B cell (primary cell): ENCODE data around the gene RAN. TPM values are rescaled to one million over a fixed set of nuclear protein-coding genes. Genes with fewer than 3 reads are reported as not detected.

Experiments
- ATAC-seq: fragments of 200-7000 bp; cut with Tn5 transposase; one replicate; pipeline ENCODE4 v1.10.0; 2021; ENCODE audit warnings: low read depth, mild to moderate bottlenecking, moderate number of reproducible peaks, moderate library complexity
- CTCF ChIA-PET: fragments of 350-600 bp; sonication (Branson Sonifier 250); formaldehyde crosslinking; loops from one replicate; lab custom pipeline; 2021; ENCODE audit warnings: antibody characterized with exemption, inconsistent platforms; lab: Charles Lee
- POLR2A ChIA-PET: fragments of 350-600 bp; sonication (Branson Sonifier 250); formaldehyde crosslinking; loops from one replicate; lab custom pipeline; 2021; ENCODE audit warnings: antibody characterized with exemption; lab: Charles Lee
- DNase-seq: peaks from one replicate; pipeline ENCODE4 v3.0.0; 2013
- H2AFZ ChIP-seq: 2 replicates; pipeline ENCODE4 v1.6.1; 2012; ENCODE audit warnings: mild to moderate bottlenecking, low read depth, low read length; ENCODE audit not compliant: insufficient read depth, poor library complexity, severe bottlenecking
- H3K27ac ChIP-seq, 2 donors: 1 replicate in 1 of 2; 2 replicates in 1 of 2; pipeline ENCODE4 v1.5.1; 2012 to 2013; ENCODE audit warnings: low read length in 2 of 2, mild to moderate bottlenecking in 2 of 2, moderate library complexity in 1 of 2
- H3K27me3 ChIP-seq, 4 experiments: fragments of 200-600 bp in 1 of 4; sonication (generic) in 1 of 4; replicated peaks in 1 of 4; 1 replicate in 2 of 4; 2 replicates in 2 of 4; pipeline versions ENCODE4 v1.6.1 to v1.7.0; 2013 to 2016; ENCODE audit warnings: low read length in 3 of 4, mild to moderate bottlenecking in 2 of 4, mixed read lengths in 1 of 4, moderate library complexity in 1 of 4; ENCODE audit not compliant: insufficient read depth in 4 of 4, control insufficient read depth in 3 of 4; ENCODE audit errors: control extremely low read depth in 1 of 4
- H3K36me3 ChIP-seq, 2 experiments: replicated peaks in 1 of 2; 1 replicate in 1 of 2; 2 replicates in 1 of 2; pipeline versions ENCODE4 v1.6.1 to v1.7.1; 2013; ENCODE audit warnings: low read length in 1 of 2; ENCODE audit not compliant: insufficient read depth in 2 of 2, control insufficient read depth in 1 of 2; ENCODE audit errors: control extremely low read depth in 1 of 2, extremely low read depth in 1 of 2
- H3K4me1 ChIP-seq, 2 donors: fragments of 200-600 bp in 1 of 2; sonication (generic) in 1 of 2; 1 replicate in 1 of 2; 2 replicates in 1 of 2; pipeline versions ENCODE4 v1.5.1 to v1.6.1; 2013 to 2017; ENCODE audit warnings: low read length in 2 of 2; ENCODE audit not compliant: control insufficient read depth in 2 of 2, insufficient read depth in 2 of 2
- H3K4me2 ChIP-seq: replicated peaks from 2 replicates; pipeline ENCODE3; 2012; ENCODE audit warnings: mild to moderate bottlenecking, low read depth, low read length; ENCODE audit not compliant: poor library complexity, severe bottlenecking
- H3K4me3 ChIP-seq, 5 experiments: fragments of 200-600 bp in 1 of 5; sonication (generic) in 1 of 5; 1 replicate in 3 of 5; 2 replicates in 2 of 5; pipeline versions ENCODE4 v1.5.1 to v1.7.0; 2011 to 2016; ENCODE audit warnings: low read length in 4 of 5, mild to moderate bottlenecking in 4 of 5, low read depth in 2 of 5, control low read depth in 1 of 5, moderate library complexity in 1 of 5; ENCODE audit not compliant: insufficient read depth in 1 of 5; ENCODE audit errors: control extremely low read depth in 1 of 5, extremely low read depth in 1 of 5
- H3K79me2 ChIP-seq: fragments of 200-600 bp; sonication (generic); one replicate; pipeline ENCODE4 v1.6.0; 2016; ENCODE audit warnings: low read length; ENCODE audit not compliant: control insufficient read depth, insufficient read depth
- H3K9ac ChIP-seq: fragments of 200-600 bp; sonication (generic); 2 replicates; pipeline ENCODE4 v1.6.1; 2017; ENCODE audit warnings: mild to moderate bottlenecking, low read length, moderate library complexity
- H3K9me3 ChIP-seq, 3 donors: one replicate each; pipeline versions ENCODE4 v1.6.1 to v1.7.1; 2013; ENCODE audit warnings: low read length in 2 of 3; ENCODE audit not compliant: control insufficient read depth in 2 of 3, insufficient read depth in 1 of 3; ENCODE audit errors: control extremely low read depth in 1 of 3
- H4K20me1 ChIP-seq: 2 replicates; pipeline ENCODE4 v1.6.0; 2012; ENCODE audit warnings: mild to moderate bottlenecking, low read length; ENCODE audit not compliant: insufficient read depth, control insufficient read depth, poor library complexity, severe bottlenecking
- H3K27ac Mint-ChIP-seq: one replicate; pipeline ENCODE4 v1.8.0; 2021; ENCODE audit warnings: mixed read lengths
- H3K27me3 Mint-ChIP-seq: one replicate; pipeline ENCODE4 v1.8.0; 2021; ENCODE audit warnings: mixed read lengths
- H3K4me1 Mint-ChIP-seq: one replicate; pipeline ENCODE4 v1.8.0; 2021; ENCODE audit warnings: mixed read lengths
- H3K4me3 Mint-ChIP-seq: one replicate; pipeline ENCODE4 v1.8.0; 2021; ENCODE audit warnings: mixed read lengths
- H3K9me3 Mint-ChIP-seq: one replicate; pipeline ENCODE4 v1.8.0; 2022; ENCODE audit warnings: mixed read lengths; ENCODE audit not compliant: insufficient read depth
- CTCF ChIP-seq: fragments of 200-600 bp; IDR thresholded peaks from one replicate; pipeline ENCODE4 v1.8.0; 2022; ENCODE audit warnings: antibody characterized with exemption, mild to moderate bottlenecking
- EZH2 ChIP-seq: IDR thresholded peaks from 2 replicates; pipeline ENCODE4 v1.6.1; 2012; ENCODE audit warnings: borderline replicate concordance, low read depth, mild to moderate bottlenecking, moderate library complexity, low read length; ENCODE audit not compliant: insufficient read depth, poor library complexity, severe bottlenecking
- WGBS: methylation state at CpG from one replicate; pipeline ENCODE4 v1.1.5; 2013; ENCODE audit warnings: missing lambda C conversion rate; ENCODE audit not compliant: insufficient coverage; 5-methylcytosine and 5-hydroxymethylcytosine counted together
- intact Hi-C: fragments of 100-400 bp; cut with micrococcal nuclease; formaldehyde crosslinking; loops from one replicate; pipeline ENCODE4 v1.10.0; 2022
- polyA plus RNA-seq: library from polyadenylated mRNA; depleted of rRNA; stranded (reverse); fragments of >200 nt; gene quantifications from 2 replicates; pipeline ENCODE4 v1.2.3, GENCODE V29; 2012
- total RNA-seq, 2 donors: library from RNA; stranded (reverse); fragments of 120-200 nt in 1 of 2; gene quantifications; 1 replicate in 1 of 2; 2 replicates in 1 of 2; pipeline versions ENCODE4 v1.2.3 to v1.2.4, GENCODE V29; 2013 to 2022

RAN gene
- total and polyA plus RNA-seq, 2 donors (not counting 1 experiment from before 2014, with no cell fraction given) = 298 to 339 TPM

- Histone ChIP-seq H3K4me1 (peaks cover 10 to 17% of the 10 kb centered on the region in 2 donors), H3K27me3 (no peaks in the 10 kb centered on the region), H3K4me3 (peak overlapping the region; percentile 40 to 81 (median 56)), H3K79me2 (no peaks in the 10 kb centered on the region), H2AFZ (peak overlapping the region; percentile 87), H3K9ac (peak overlapping the region; percentile 65), H3K9me3 (no peaks in the 10 kb centered on the region), H4K20me1 (no peaks in the 10 kb centered on the region), H3K4me2 (peak overlapping the region; percentile 91), H3K27ac (no peak overlapping the region), H3K36me3 (no peaks in the 10 kb centered on the region)
- H3K4me1 Mint-ChIP-seq = peaks cover 23% of the 10 kb centered on the region
- peak overlapping the region; percentile 64 for H3K27ac Mint-ChIP-seq
- ChIA-PET POLR2A (no interaction called here), CTCF (no interaction called here)
- intact Hi-C loops = loop anchor here (1.0 kb wide), 2 partner anchors 21 to 31 kb away; no protein-coding TSS in a partner anchor
- DNase-seq (peak; percentile 19), ATAC-seq (no peak)
- TF ChIP-seq CTCF = no peak
- TF ChIP-seq EZH2 = no peak
- H3K9me3 Mint-ChIP-seq = no peaks in the 10 kb centered on the region
- peak overlapping the region; percentile 86 for H3K4me3 Mint-ChIP-seq
- no peaks in the 10 kb centered on the region for H3K27me3 Mint-ChIP-seq
- 80% methylated on average over 1 of the region's 11 CpGs for WGBS
These were observed 32.0 kb upstream of the RAN start for GRCh38 chr12:130839770-130840404.

- Histone ChIP-seq H3K4me2 (no peak overlapping the region), H3K9me3 (peaks cover 0 to 3% (median 0%) of the 10 kb centered on the region in 3 donors), H3K79me2 (no peaks in the 10 kb centered on the region), H3K9ac (no peak overlapping the region), H2AFZ (no peak overlapping the region), H3K27ac (no peak overlapping the region), H4K20me1 (no peaks in the 10 kb centered on the region), H3K4me3 (no peak overlapping the region), H3K36me3 (no peaks in the 10 kb centered on the region), H3K4me1 (no peaks in the 10 kb centered on the region), H3K27me3 (no peaks in the 10 kb centered on the region)
- H3K27ac Mint-ChIP-seq = no peak overlapping the region
- DNase-seq (no peak), ATAC-seq (no peak)
- ChIA-PET POLR2A (no interaction called here), CTCF (no interaction called here)
- TF ChIP-seq EZH2 (no peak), CTCF (no peak)
- no peaks in the 10 kb centered on the region for H3K9me3 Mint-ChIP-seq
- peaks cover 12% of the 10 kb centered on the region for H3K27me3 Mint-ChIP-seq
- H3K4me1 Mint-ChIP-seq = no peaks in the 10 kb centered on the region
- intact Hi-C loops = no loop called here
- H3K4me3 Mint-ChIP-seq = no peak overlapping the region
These were observed 25.5 kb upstream of the RAN start for GRCh38 chr12:130846369-130846768.
